HepG2 (cell line): ENCODE results near the gene ARHGEF39. TPM values are rescaled to one million over a fixed set of nuclear protein-coding genes. Genes with fewer than 3 reads are reported as not detected.
A peak's percentile ranks its signal among the peaks of the same experiment; 100 is the strongest.

ENCODE experiments used
- ATAC-seq: fragments of 200-7000 bp; cut with Tn5 transposase; 3 replicates; pipeline ENCODE4 v1.9.1; 2020; ENCODE audit warnings: mild to moderate bottlenecking, moderate library complexity
- BruUV-seq: library from RNA; stranded (reverse); fragments of 400-500 nt; replicated peaks from 2 replicates; lab custom pipeline; 2021; lab: Mats Ljungman, UMichigan
- CTCF ChIA-PET: fragments of 300-600 bp; formaldehyde crosslinking; extraction: SDS; loops from one replicate; lab custom pipeline; 2021; ENCODE audit warnings: low total read pairs, inconsistent platforms, low intra/inter-chr PET ratio; lab: Yijun Ruan, JAX
- POLR2A ChIA-PET: fragments of 350-600 bp; sonication (Branson Sonifier 250); formaldehyde crosslinking; loops from one replicate; lab custom pipeline; 2020; ENCODE audit warnings: antibody characterized with exemption, inconsistent platforms; lab: Yijun Ruan, JAX
- DNase-seq: peaks from one replicate; pipeline ENCODE4 v3.0.0-alpha.2; 2015; ENCODE audit warnings: low spot score
- FAIRE-seq: peaks from 3 replicates; lab custom pipeline; 2011; peaks lifted over from hg19 to GRCh38; lab: Jason Lieb, UNC
- H2AFZ ChIP-seq: one replicate; pipeline ENCODE4 v1.6.1; 2011; ENCODE audit warnings: low read length, inconsistent platforms
- H3K27ac ChIP-seq: fragments of 300-600 bp; 3 replicates; pipeline ENCODE4 v1.8.0; 2011; ENCODE audit warnings: mixed run types, mild to moderate bottlenecking, mixed read lengths, low read length, inconsistent platforms; ENCODE audit not compliant: insufficient read depth; ENCODE audit errors: extremely low read length
- H3K27me3 ChIP-seq, 2 experiments: fragments of 200-600 bp in 1 of 2; 2 replicates in 1 of 2; 3 replicates in 1 of 2; pipeline versions ENCODE4 v1.6.0 to v1.8.0; 2011; ENCODE audit warnings: low read length in 2 of 2, mild to moderate bottlenecking in 2 of 2, moderate library complexity in 2 of 2, inconsistent platforms in 1 of 2; ENCODE audit not compliant: insufficient read depth in 2 of 2, control insufficient read depth in 1 of 2
- H3K36me3 ChIP-seq, 2 experiments: fragments of 200-600 bp in 1 of 2; replicated peaks in 1 of 2; 2 replicates in 1 of 2; 3 replicates in 1 of 2; pipeline versions ENCODE4 v1.5.1 to v1.8.0; 2011; ENCODE audit warnings: low read length in 2 of 2, inconsistent platforms in 1 of 2; ENCODE audit not compliant: insufficient read depth in 2 of 2, control insufficient read depth in 1 of 2
- H3K4me1 ChIP-seq: 2 replicates; pipeline ENCODE4 v1.5.1; 2012; ENCODE audit warnings: low read length, inconsistent platforms; ENCODE audit not compliant: insufficient read depth
- H3K4me2 ChIP-seq: 2 replicates; pipeline ENCODE4 v1.6.0; 2011; ENCODE audit warnings: low read depth, low read length, inconsistent platforms
- H3K4me3 ChIP-seq, 3 experiments: fragments of 200-600 bp in 1 of 3; sonication (generic), shearing (Covaris generic) in 1 of 3; replicated peaks in 1 of 3; 2 replicates each; pipeline ENCODE4 v1.5.1; 2011 to 2016; ENCODE audit warnings: low read length in 3 of 3, inconsistent platforms in 2 of 3, low read depth in 2 of 3, mild to moderate bottlenecking in 2 of 3, control low read depth in 1 of 3, mixed read lengths in 1 of 3; ENCODE audit not compliant: insufficient read depth in 1 of 3
- H3K79me2 ChIP-seq: one replicate; pipeline ENCODE4 v1.6.1; 2011; ENCODE audit warnings: low read length, inconsistent platforms; ENCODE audit not compliant: insufficient read depth
- H3K9ac ChIP-seq: 2 replicates; pipeline ENCODE4 v1.6.0; 2011; ENCODE audit warnings: mild to moderate bottlenecking, low read depth, low read length, inconsistent platforms; ENCODE audit not compliant: insufficient read depth
- H3K9me3 ChIP-seq: 2 replicates; pipeline ENCODE4 v1.5.1; 2012; ENCODE audit warnings: mild to moderate bottlenecking, low read length
- H4K20me1 ChIP-seq: 2 replicates; pipeline ENCODE4 v1.6.0; 2011; ENCODE audit warnings: inconsistent platforms, mild to moderate bottlenecking, low read length, moderate library complexity; ENCODE audit not compliant: insufficient read depth
- HBP1 ChIP-seq: IDR thresholded peaks from 2 replicates; pipeline ENCODE4 v1.6.1; 2016; ENCODE audit warnings: low read depth, control low read depth
- KDM2A ChIP-seq: sonication (generic); formaldehyde crosslinking; IDR thresholded peaks from 2 replicates; pipeline ENCODE4 v1.4.0; 2020; ENCODE audit warnings: low read depth, missing genetic modification reagents, borderline replicate concordance
- MED13 ChIP-seq: sonication (generic); formaldehyde crosslinking; IDR thresholded peaks from 2 replicates; pipeline ENCODE4 v1.5.0; 2020; ENCODE audit warnings: missing genetic modification reagents
- POLR2AphosphoS2 ChIP-seq: IDR thresholded peaks from 2 replicates; pipeline ENCODE4 v1.6.1; 2011; ENCODE audit warnings: low read depth, low read length, improper control_type of control experiment
- REPIN1 ChIP-seq: sonication (generic); formaldehyde crosslinking; IDR thresholded peaks from 2 replicates; pipeline ENCODE4 v1.8.0; 2022; ENCODE audit warnings: missing genetic modification reagents, low read depth, mild to moderate bottlenecking, borderline replicate concordance
- RORA ChIP-seq: sonication (generic); formaldehyde crosslinking; IDR thresholded peaks from 2 replicates; pipeline ENCODE4 v1.5.0; 2020; ENCODE audit warnings: mild to moderate bottlenecking, missing genetic modification reagents, moderate library complexity
- XRCC5 ChIP-seq: fragments of 200-400 bp; formaldehyde crosslinking; optimal IDR thresholded peaks from 2 replicates; pipeline ENCODE3; 2017; ENCODE audit warnings: mild to moderate bottlenecking, low read length
- ZNF296 ChIP-seq: sonication (generic); formaldehyde crosslinking; conservative IDR thresholded peaks from 2 replicates; pipeline ENCODE4 v1.5.0; 2020; ENCODE audit warnings: mild to moderate bottlenecking, missing genetic modification reagents
- ZNF44 ChIP-seq: sonication (generic); formaldehyde crosslinking; IDR thresholded peaks from 2 replicates; pipeline ENCODE4 v1.5.1; 2020; ENCODE audit warnings: mild to moderate bottlenecking, missing genetic modification reagents
- ZNF570 ChIP-seq: sonication (generic); formaldehyde crosslinking; IDR thresholded peaks from 2 replicates; pipeline ENCODE4 v1.4.0; 2020; ENCODE audit warnings: mild to moderate bottlenecking, missing genetic modification reagents, borderline replicate concordance
- ZNF879 ChIP-seq: sonication (generic); formaldehyde crosslinking; IDR thresholded peaks from 2 replicates; pipeline ENCODE4 v1.8.1; 2023; ENCODE audit warnings: missing genetic modification reagents
- WGBS: methylation state at CpG from one replicate; pipeline ENCODE4 v1.1.6; 2017; ENCODE audit warnings: low lambda C conversion rate; 5-methylcytosine and 5-hydroxymethylcytosine counted together
- in situ Hi-C: cut with HindIII; loops from 2 replicates; pipeline ENCODE4 v1.10.0; 2017; ENCODE audit warnings: low pct_unique_long_range_greater_than_20kb; ENCODE audit not compliant: extremely low pct_ligation_motif_present
- intact Hi-C: fragments of 100-400 bp; cut with micrococcal nuclease; formaldehyde crosslinking; loops from one replicate; pipeline ENCODE4 v1.10.0; 2022; ENCODE audit not compliant: unreplicated experiment
- polyA plus RNA-seq, 8 experiments: library from polyadenylated mRNA; depleted of rRNA in 3 of 8; stranded (reverse) in 7 of 8; unstranded in 1 of 8; fragments of >200 nt; fragmentation: Illumina TruSeq in 4 of 8; extraction: Trizol in 4 of 8; gene quantifications; 2 replicates each; pipeline versions ENCODE4 v1.2.1 to v1.2.3, GENCODE V29; 2011 to 2016; ENCODE audit warnings: low read depth in 4 of 8, missing spikeins in 1 of 8, mixed read lengths in 1 of 8; ENCODE audit not compliant: insufficient read depth in 1 of 8
- total RNA-seq, 5 experiments: library from RNA; depleted of rRNA; stranded (reverse); fragments of >200 nt; fragmentation: Illumina TruSeq; extraction: Trizol; gene quantifications; 2 replicates each; pipeline ENCODE4 v1.2.3, GENCODE V29; 2016; ENCODE audit warnings: low read depth in 1 of 5

ARHGEF39 gene
- total and polyA plus RNA-seq, 2 of the 13 experiments (the other 11 are each of a cell fraction or from before 2014, with no cell fraction given) = 11.2 to 12.3 TPM

GRCh38 chr9:35659340-35659739 is 5.7 kb downstream of the ARHGEF39 start:
- in situ Hi-C loops = loop anchor here (10.0 kb wide), 1 partner anchor 545 kb away; the partner anchor contains the start of gene ATOSB
- no peak for DNase-seq
- no peak for ATAC-seq
- peak overlapping the region; percentile 100 for H3K27ac ChIP-seq
- POLR2A ChIA-PET = interaction anchor here (1.1 to 6.3 kb wide), 8 partner anchors 10 to 155 kb away, joined by 3 to 68 read pairs (median 30); partner anchors contain the start of genes CREB3, HINT2, TLN1 and TPM2
- H3K4me2 ChIP-seq = peak overlapping the region; percentile 82
- H3K4me1 ChIP-seq = peaks cover 72% of the 10 kb centered on the region
- no peaks in the 10 kb centered on the region; a peak in 2 of 5 replicates for H3K27me3 ChIP-seq
- H3K9ac ChIP-seq = peak overlapping the region; percentile 98; the same call in 1 of the 2 replicates
- TF ChIP-seq ZNF879 (CRISPR knock-in tag) (no peak), ZNF44 (CRISPR knock-in tag) (no peak), KDM2A (no peak), ZNF570 (CRISPR knock-in tag) (no peak), RORA (CRISPR knock-in tag) (no peak), POLR2AphosphoS2 (no peak), ZNF296 (CRISPR knock-in tag) (no peak), HBP1 (no peak), XRCC5 (no peak), MED13 (no peak), REPIN1 (CRISPR knock-in tag) (no peak)
- TF ChIP-seq, all 625 proteins: peak for 0
- no peaks in the 10 kb centered on the region for H3K9me3 ChIP-seq
- H3K4me3 ChIP-seq = peak overlapping the region; percentile 66 to 89 (median 85); a peak in 5 of 6 replicates
- no peak for FAIRE-seq
- CTCF ChIA-PET = interaction anchor here (1.7 kb wide), 1 partner anchor 37 kb away, joined by 9 read pairs; no protein-coding TSS in a partner anchor
- H2AFZ ChIP-seq = no peak overlapping the region
- H3K79me2 ChIP-seq = peaks cover 11% of the 10 kb centered on the region
- 92% methylated on average over 3 of the region's 3 CpGs for WGBS
- H4K20me1 ChIP-seq = no peaks in the 10 kb centered on the region
- BruUV-seq = no TSS peak
- intact Hi-C loops = no loop called here
- peaks cover 8 to 10% of the 10 kb centered on the region in 2 experiments; a peak in 3 of 5 replicates for H3K36me3 ChIP-seq
